Activated CD4-positive, alpha-beta T cell treated with anti-CD3 and anti-CD28 coated beads, Interleukin-2, amount 50 U/mL, for 1 hour (primary cell): ENCODE measurements around the gene COX10.
"Not testable (repeated sequence)": the region's sequence is repeated elsewhere in the genome, so short reads cannot be mapped to it uniquely, and the experiment has no call there.

Experiments used
- DNase-seq: peaks from one replicate; pipeline ENCODE4 v3.0.0-alpha.2; 2020

The COX10 gene

GRCh38 chr17:14069251-14070021 lies at the start of gene COX10:
Gene COX10, plus strand, starts transcription at chr17:14069504. Its CDS starts 102 bp downstream, at chr17:14069606.
- peak; percentile 79 for DNase-seq

- not testable (repeated sequence) for DNase-seq
These were observed 47.5 kb upstream of the COX10 start for GRCh38 chr17:14021651-14022294.

- DNase-seq: not testable (repeated sequence)
These were observed 39.5 kb upstream of the COX10 start for GRCh38 chr17:14029755-14030154.

- no peak for DNase-seq
These were observed 37.1 kb upstream of the COX10 start for GRCh38 chr17:14032234-14032633.

- no peak for DNase-seq
These were observed 36.1 kb upstream of the COX10 start for GRCh38 chr17:14033166-14033565.

GRCh38 chr17:14037453-14037852 lies 31.9 kb upstream of the COX10 start:
- DNase-seq: no peak

- no peak for DNase-seq
These were observed 31.1 kb upstream of the COX10 start for GRCh38 chr17:14038206-14038605.

GRCh38 chr17:14042411-14042810 lies 26.9 kb upstream of the COX10 start:
- no peak for DNase-seq

- no peak for DNase-seq
These were observed 24.6 kb upstream of the COX10 start for GRCh38 chr17:14044702-14045101.

- DNase-seq: no peak
These were observed 22.3 kb upstream of the COX10 start for GRCh38 chr17:14046978-14047377.

- no peak for DNase-seq
These were observed 21.7 kb upstream of the COX10 start for GRCh38 chr17:14047591-14047990.

GRCh38 chr17:14048169-14048568 lies 21.1 kb upstream of the COX10 start:
- no peak for DNase-seq

- DNase-seq: no peak
These were observed 18.7 kb upstream of the COX10 start for GRCh38 chr17:14050616-14051015.

GRCh38 chr17:14051692-14052091 lies 17.6 kb upstream of the COX10 start:
- no peak for DNase-seq

- no peak for DNase-seq
These were observed 16.3 kb upstream of the COX10 start for GRCh38 chr17:14052886-14053615.

GRCh38 chr17:14057591-14057990 lies 11.7 kb upstream of the COX10 start:
- DNase-seq: no peak

- no peak for DNase-seq
These were observed 11.3 kb upstream of the COX10 start for GRCh38 chr17:14058051-14058450.

- no peak for DNase-seq
These were observed 8.6 kb upstream of the COX10 start for GRCh38 chr17:14060706-14061105.

GRCh38 chr17:14061666-14062560 lies 7.4 kb upstream of the COX10 start:
- DNase-seq: no peak

- DNase-seq: no peak
These were observed 2.0 kb upstream of the COX10 start for GRCh38 chr17:14067347-14067746.

- DNase-seq: no peak
These were observed 608 bp upstream of the COX10 start for GRCh38 chr17:14068542-14069250.

- DNase-seq: no peak
These were observed 1.2 kb downstream of the COX10 start for GRCh38 chr17:14070344-14070984.
